ENCODE data around the gene COL4A2.

GRCh38 chr13:110486061-110486715, 179.1 kb downstream of the COL4A2 start:
- no peak for TF ChIP-seq CTCF (conservative IDR thresholded peaks at IDR 0.05; ENCODE audit: low read length)
- no peak for TF ChIP-seq EZH2phosphoT487 (IDR thresholded peaks at IDR 0.05; ENCODE audit: borderline replicate concordance)
